Astrocyte of the spinal cord (primary cell): ENCODE measurements around the gene ADAMTS10.

Source experiments
- DNase-seq: peaks from one replicate; pipeline ENCODE4 v3.0.0; 2011; ENCODE audit warnings: low read depth, low spot score
- H3K4me3 ChIP-seq: 2 replicates; pipeline ENCODE4 v1.5.1; 2011; ENCODE audit warnings: low read depth, mild to moderate bottlenecking, low read length, moderate library complexity
- CTCF ChIP-seq: IDR thresholded peaks from 2 replicates; pipeline ENCODE4 v1.5.1; 2012; ENCODE audit warnings: low read depth, mild to moderate bottlenecking, low read length, inconsistent platforms
- in situ Hi-C: cut with HindIII; loops from 2 replicates; pipeline ENCODE4 v1.10.0; 2017; ENCODE audit warnings: low sequenced_read_pairs

The ADAMTS10 gene

GRCh38 chr19:8610041-8610935 is at the start of gene ADAMTS10:
Gene ADAMTS10 (minus strand): TSS chr19:8610715. CDS start chr19:8605710, 5,005 bp downstream.
- in situ Hi-C loops: no loop called here
- no peak for TF ChIP-seq CTCF
- H3K4me3 ChIP-seq: peak within 1 kb of the TSS; percentile 69
- DNase-seq: peak; percentile 59

DNA sequence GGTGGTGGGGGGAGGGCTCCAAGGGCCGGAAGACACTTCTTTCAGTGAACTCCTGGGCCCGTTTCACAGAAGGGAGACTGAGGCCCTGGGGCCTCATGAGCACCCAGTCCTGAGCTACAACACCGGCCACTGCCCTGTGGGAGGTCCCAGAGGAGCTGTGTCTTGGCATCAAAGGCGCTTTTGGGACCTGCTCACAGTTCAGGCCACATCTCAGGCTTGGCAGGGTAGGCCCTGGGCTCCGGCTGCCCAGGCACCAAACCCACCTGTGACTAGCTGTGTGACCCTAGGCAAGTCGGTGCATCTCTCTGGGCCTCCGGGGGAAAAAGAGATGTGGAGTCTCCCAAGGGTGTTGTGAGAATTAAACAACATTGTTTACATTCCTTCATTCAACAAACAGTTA is 49.4 kb upstream of the ADAMTS10 start:
- H3K4me3 ChIP-seq: no peak overlapping the region
- in situ Hi-C loops: no loop called here
- TF ChIP-seq CTCF: no peak
- DNase-seq: no peak

DNA sequence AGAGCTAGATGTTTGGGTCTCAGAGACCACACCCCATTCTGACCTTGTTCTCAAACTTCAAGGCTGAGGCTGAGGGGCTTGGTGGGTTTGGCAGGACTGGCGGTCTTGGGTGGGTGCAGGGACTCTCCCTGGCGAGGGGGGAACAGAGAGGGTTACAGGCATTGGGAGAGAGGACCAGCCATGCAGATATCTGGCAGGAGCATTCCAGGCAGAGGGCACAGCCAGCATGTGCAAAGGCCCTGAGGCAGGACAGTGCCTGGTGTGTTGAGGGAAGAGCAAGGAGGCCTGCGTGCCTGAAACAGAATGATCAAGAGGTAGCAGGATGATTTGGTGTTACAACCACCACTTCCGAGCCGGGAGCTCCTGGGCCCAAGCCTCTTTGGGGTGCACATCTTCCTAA is 47.4 kb upstream of the ADAMTS10 start:
- in situ Hi-C loops: no loop called here
- no peak overlapping the region for H3K4me3 ChIP-seq
- no peak for DNase-seq
- no peak for TF ChIP-seq CTCF

DNA sequence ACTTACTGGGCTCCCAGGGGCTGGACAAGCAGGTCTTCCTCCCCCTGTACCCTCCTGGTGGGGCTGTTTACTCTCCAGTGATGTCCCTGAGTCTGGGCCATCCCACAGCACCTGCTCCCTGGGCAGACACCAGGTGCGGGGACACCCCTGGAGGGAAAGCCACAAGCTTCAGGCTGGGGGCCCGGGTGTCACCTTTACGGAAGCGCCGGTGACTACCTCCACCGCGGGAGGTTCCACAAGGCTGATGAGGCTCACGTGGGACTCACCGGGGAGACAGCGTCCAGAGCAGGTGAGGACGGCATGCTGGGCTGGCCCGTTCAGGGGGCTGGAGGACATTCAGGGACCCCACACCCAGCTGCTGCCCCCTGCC is 44.8 kb upstream of the ADAMTS10 start:
- no peak for TF ChIP-seq CTCF
- no peak overlapping the region for H3K4me3 ChIP-seq
- in situ Hi-C loops: no loop called here
- no peak for DNase-seq

GRCh38 chr19:8654591-8655339 is 44.2 kb upstream of the ADAMTS10 start:
- peak; percentile 98 for TF ChIP-seq CTCF
- in situ Hi-C loops: no loop called here
- DNase-seq: peak; percentile 35
- no peak overlapping the region for H3K4me3 ChIP-seq

GRCh38 chr19:8648240-8648639 is 37.7 kb upstream of the ADAMTS10 start:
- DNase-seq: no peak
- in situ Hi-C loops: no loop called here
- no peak for TF ChIP-seq CTCF
- H3K4me3 ChIP-seq: no peak overlapping the region
